Measurements from ENCODE around the gene LAMA3. TPM values are rescaled to one million over a fixed set of nuclear protein-coding genes. Genes with fewer than 3 reads are reported as not detected.

The LAMA3 gene
- total RNA-seq, 1 experiment from 2014 or later = 8.1 TPM

GRCh38 chr18:23824240-23824639, 135.0 kb downstream of the LAMA3 start:
- H3K27me3 ChIP-seq (ENCODE audit: control insufficient read depth, insufficient read depth, low read length) = no peaks in the 10 kb centered on the region; the same call in 1 of the 2 replicates
- in situ Hi-C loops (cut with HindIII; ENCODE audit: low pct_unique_long_range_greater_than_20kb, low sequenced_read_pairs) (no loop called here), intact Hi-C loops (cut with micrococcal nuclease; ENCODE audit: unreplicated experiment) (loop anchor here (5.0 kb wide), 2 partner anchors 93 to 293 kb away; no protein-coding TSS in a partner anchor)
- CTCF ChIA-PET = interaction anchor here (0.7 kb wide), 1 partner anchor 65 kb away, joined by 3 read pairs; no protein-coding TSS in a partner anchor
- H3K36me3 ChIP-seq (ENCODE audit: control insufficient read depth, insufficient read depth, low read length) = no peaks in the 10 kb centered on the region
- BruUV-seq (replicated peaks) = no TSS peak
- no peaks in the 10 kb centered on the region for H3K4me1 ChIP-seq (ENCODE audit: control insufficient read depth, insufficient read depth, low read length)
- no peak for ATAC-seq
- no peak overlapping the region for H3K27ac ChIP-seq (ENCODE audit: low read length)
- H3K4me3 ChIP-seq (ENCODE audit: low read depth in 2 of 2, low read length in 2 of 2) = no peak overlapping the region
- DNase-seq (ENCODE audit: low read depth, low spot score) = no peak
- POLR2A ChIA-PET = no interaction called here
- TF ChIP-seq TCF7L2 (IDR thresholded peaks at IDR 0.05; ENCODE audit: low read depth, low read length) = no peak
- TF ChIP-seq REST (IDR thresholded peaks at IDR 0.05; ENCODE audit: insufficient read depth in 1 of 2, low read depth in 2 of 2, low read length in 1 of 2) = no peak
- peak; percentile 20; the same call in 1 of the 2 replicates for TF ChIP-seq CTCF (IDR thresholded peaks at IDR 0.05)
- no peak for TF ChIP-seq POLR2AphosphoS5 (IDR thresholded peaks at IDR 0.05; ENCODE audit: low read depth, low read length)
- no peaks in the 10 kb centered on the region for H3K9me3 ChIP-seq (ENCODE audit: control insufficient read depth, insufficient read depth, low read depth, low read length)

GRCh38 chr18:23824669-23825068, 135.4 kb downstream of the LAMA3 start:
- ChIA-PET CTCF (no interaction called here), POLR2A (no interaction called here)
- Histone ChIP-seq H3K27ac (ENCODE audit: low read length) (no peak overlapping the region), H3K27me3 (ENCODE audit: control insufficient read depth, insufficient read depth, low read length) (no peaks in the 10 kb centered on the region; the same call in 1 of the 2 replicates), H3K4me1 (ENCODE audit: control insufficient read depth, insufficient read depth, low read length) (no peaks in the 10 kb centered on the region), H3K4me3 (ENCODE audit: low read depth in 2 of 2, low read length in 2 of 2) (no peak overlapping the region), H3K9me3 (ENCODE audit: control insufficient read depth, insufficient read depth, low read depth, low read length) (no peaks in the 10 kb centered on the region), H3K36me3 (ENCODE audit: control insufficient read depth, insufficient read depth, low read length) (no peaks in the 10 kb centered on the region)
- in situ Hi-C loops (cut with HindIII; ENCODE audit: low pct_unique_long_range_greater_than_20kb, low sequenced_read_pairs) (no loop called here), intact Hi-C loops (cut with micrococcal nuclease; ENCODE audit: unreplicated experiment) (loop anchor here (5.0 kb wide), 2 partner anchors 93 to 293 kb away; no protein-coding TSS in a partner anchor)
- ATAC-seq (no peak), DNase-seq (ENCODE audit: low read depth, low spot score) (no peak)
- TF ChIP-seq REST (IDR thresholded peaks at IDR 0.05; ENCODE audit: insufficient read depth in 1 of 2, low read depth in 2 of 2, low read length in 1 of 2) (no peak), CTCF (IDR thresholded peaks at IDR 0.05) (no peak), TCF7L2 (IDR thresholded peaks at IDR 0.05; ENCODE audit: low read depth, low read length) (no peak), SIN3A (IDR thresholded peaks at IDR 0.05; ENCODE audit: borderline replicate concordance, insufficient read depth, low read depth, low read length) (no peak), POLR2AphosphoS5 (IDR thresholded peaks at IDR 0.05; ENCODE audit: low read depth, low read length) (no peak)
- no TSS peak for BruUV-seq (replicated peaks)

Measured in Panc1 (cell line).